ENCODE data around the gene RACK1. TPM values are rescaled to one million over a fixed set of nuclear protein-coding genes. Genes with fewer than 3 reads are reported as not detected.
A peak's percentile ranks its signal among the peaks of the same experiment; 100 is the strongest.

RACK1 gene
- total and polyA plus RNA-seq, 2 of the 13 experiments (the other 11 are each of a cell fraction or from before 2014, with no cell fraction given) = 2,514 to 6,141 TPM

DNA sequence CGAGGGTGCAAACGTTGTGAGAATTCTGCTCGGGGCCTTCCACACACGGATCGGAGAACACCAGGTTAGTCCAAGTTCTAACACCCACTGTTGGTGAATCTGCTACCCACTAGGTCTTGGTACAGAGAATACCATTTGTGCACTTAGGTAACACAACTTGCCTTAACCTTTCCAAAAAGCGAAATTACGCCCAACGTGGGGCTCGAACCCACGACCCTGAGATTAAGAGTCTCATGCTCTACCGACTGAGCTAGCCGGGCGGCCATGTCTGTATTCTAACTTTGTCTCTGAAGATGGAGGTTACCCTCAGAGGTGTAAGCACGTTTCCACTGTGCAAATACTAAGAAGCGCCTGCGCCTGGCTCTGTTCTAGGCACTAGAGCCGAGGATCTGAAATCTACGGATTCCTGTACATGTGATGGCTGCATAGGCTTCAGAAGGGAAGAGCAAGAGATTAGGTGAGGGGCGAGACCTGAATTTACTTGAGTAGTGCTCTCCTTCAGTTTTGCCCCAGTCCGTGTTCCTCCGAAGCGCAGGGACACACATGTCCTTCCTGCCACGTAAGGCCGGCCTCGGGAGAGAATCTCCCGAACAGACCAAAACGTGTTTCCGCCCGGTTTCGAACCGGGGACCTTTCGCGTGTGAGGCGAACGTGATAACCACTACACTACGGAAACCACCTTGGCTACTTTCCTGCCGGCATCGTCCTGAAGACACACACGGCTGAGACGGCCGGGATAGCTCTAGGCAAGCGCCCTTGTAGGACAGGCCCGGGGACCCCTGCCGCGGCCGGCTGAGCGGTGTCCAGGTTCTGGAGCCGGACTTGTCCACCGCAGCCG is 21.7 kb downstream of the RACK1 start (continued):
- no peak for TF ChIP-seq HMG20B (CRISPR knock-in tag; conservative IDR thresholded peaks at IDR 0.05)
- TF ChIP-seq RFX5 (IDR thresholded peaks at IDR 0.05; ENCODE audit: low read depth, low read length) = no peak
- TF ChIP-seq ZNF234 (CRISPR knock-in tag; conservative IDR thresholded peaks at IDR 0.05) = peak; percentile 83; the same call in 1 of the 2 replicates
- TF ChIP-seq EHMT2 (IDR thresholded peaks at IDR 0.05; ENCODE audit: borderline replicate concordance, low read depth, low read length) = no peak
- TF ChIP-seq FOXK1 (CRISPR knock-in tag; IDR thresholded peaks at IDR 0.05; ENCODE audit: borderline replicate concordance, low read depth) = peak; percentile 57; the same call in 1 of the 2 replicates
- no peak for TF ChIP-seq TCF12 (IDR thresholded peaks at IDR 0.05)
- TF ChIP-seq TCF12 (CRISPR knock-in tag; IDR thresholded peaks at IDR 0.05) = peak; percentile 39; the same call in 1 of the 2 replicates
- TF ChIP-seq, protein P1, sequence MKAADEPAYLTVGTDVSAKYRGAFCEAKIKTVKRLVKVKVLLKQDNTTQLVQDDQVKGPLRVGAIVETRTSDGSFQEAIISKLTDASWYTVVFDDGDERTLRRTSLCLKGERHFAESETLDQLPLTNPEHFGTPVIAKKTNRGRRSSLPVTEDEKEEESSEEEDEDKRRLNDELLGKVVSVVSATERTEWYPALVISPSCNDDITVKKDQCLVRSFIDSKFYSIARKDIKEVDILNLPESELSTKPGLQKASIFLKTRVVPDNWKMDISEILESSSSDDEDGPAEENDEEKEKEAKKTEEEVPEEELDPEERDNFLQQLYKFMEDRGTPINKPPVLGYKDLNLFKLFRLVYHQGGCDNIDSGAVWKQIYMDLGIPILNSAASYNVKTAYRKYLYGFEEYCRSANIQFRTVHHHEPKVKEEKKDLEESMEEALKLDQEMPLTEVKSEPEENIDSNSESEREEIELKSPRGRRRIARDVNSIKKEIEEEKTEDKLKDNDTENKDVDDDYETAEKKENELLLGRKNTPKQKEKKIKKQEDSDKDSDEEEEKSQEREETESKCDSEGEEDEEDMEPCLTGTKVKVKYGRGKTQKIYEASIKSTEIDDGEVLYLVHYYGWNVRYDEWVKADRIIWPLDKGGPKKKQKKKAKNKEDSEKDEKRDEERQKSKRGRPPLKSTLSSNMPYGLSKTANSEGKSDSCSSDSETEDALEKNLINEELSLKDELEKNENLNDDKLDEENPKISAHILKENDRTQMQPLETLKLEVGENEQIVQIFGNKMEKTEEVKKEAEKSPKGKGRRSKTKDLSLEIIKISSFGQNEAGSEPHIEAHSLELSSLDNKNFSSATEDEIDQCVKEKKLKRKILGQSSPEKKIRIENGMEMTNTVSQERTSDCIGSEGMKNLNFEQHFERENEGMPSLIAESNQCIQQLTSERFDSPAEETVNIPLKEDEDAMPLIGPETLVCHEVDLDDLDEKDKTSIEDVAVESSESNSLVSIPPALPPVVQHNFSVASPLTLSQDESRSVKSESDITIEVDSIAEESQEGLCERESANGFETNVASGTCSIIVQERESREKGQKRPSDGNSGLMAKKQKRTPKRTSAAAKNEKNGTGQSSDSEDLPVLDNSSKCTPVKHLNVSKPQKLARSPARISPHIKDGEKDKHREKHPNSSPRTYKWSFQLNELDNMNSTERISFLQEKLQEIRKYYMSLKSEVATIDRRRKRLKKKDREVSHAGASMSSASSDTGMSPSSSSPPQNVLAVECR (CRISPR knock-in tag; IDR thresholded peaks at IDR 0.05; ENCODE audit: borderline replicate concordance) = peak; percentile 76
- TF ChIP-seq NR3C1 (CRISPR knock-in tag; IDR thresholded peaks at IDR 0.05) = no peak
- TF ChIP-seq HMG20A (CRISPR knock-in tag; IDR thresholded peaks at IDR 0.05; ENCODE audit: borderline replicate concordance) = no peak
- no peak for TF ChIP-seq ZNF382 (CRISPR knock-in tag; IDR thresholded peaks at IDR 0.05; ENCODE audit: borderline replicate concordance)
- no peak for TF ChIP-seq MTF2 (CRISPR knock-in tag; IDR thresholded peaks at IDR 0.05; ENCODE audit: borderline replicate concordance)
- TF ChIP-seq, protein P2, sequence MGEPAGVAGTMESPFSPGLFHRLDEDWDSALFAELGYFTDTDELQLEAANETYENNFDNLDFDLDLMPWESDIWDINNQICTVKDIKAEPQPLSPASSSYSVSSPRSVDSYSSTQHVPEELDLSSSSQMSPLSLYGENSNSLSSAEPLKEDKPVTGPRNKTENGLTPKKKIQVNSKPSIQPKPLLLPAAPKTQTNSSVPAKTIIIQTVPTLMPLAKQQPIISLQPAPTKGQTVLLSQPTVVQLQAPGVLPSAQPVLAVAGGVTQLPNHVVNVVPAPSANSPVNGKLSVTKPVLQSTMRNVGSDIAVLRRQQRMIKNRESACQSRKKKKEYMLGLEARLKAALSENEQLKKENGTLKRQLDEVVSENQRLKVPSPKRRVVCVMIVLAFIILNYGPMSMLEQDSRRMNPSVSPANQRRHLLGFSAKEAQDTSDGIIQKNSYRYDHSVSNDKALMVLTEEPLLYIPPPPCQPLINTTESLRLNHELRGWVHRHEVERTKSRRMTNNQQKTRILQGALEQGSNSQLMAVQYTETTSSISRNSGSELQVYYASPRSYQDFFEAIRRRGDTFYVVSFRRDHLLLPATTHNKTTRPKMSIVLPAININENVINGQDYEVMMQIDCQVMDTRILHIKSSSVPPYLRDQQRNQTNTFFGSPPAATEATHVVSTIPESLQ (CRISPR knock-in tag; conservative IDR thresholded peaks at IDR 0.05) = no peak
- peak; percentile 47 for TF ChIP-seq DNMT3B (CRISPR knock-in tag; conservative IDR thresholded peaks at IDR 0.05)
- no peak for TF ChIP-seq SMARCE1 (IDR thresholded peaks at IDR 0.05; ENCODE audit: borderline replicate concordance)
- TF ChIP-seq ZNF124 (CRISPR knock-in tag; IDR thresholded peaks at IDR 0.05) = peak; percentile 51
- no peak; the same call in 1 of the 2 replicates for TF ChIP-seq FOXO1 (CRISPR knock-in tag; IDR thresholded peaks at IDR 0.05)
- TF ChIP-seq, protein P3, sequence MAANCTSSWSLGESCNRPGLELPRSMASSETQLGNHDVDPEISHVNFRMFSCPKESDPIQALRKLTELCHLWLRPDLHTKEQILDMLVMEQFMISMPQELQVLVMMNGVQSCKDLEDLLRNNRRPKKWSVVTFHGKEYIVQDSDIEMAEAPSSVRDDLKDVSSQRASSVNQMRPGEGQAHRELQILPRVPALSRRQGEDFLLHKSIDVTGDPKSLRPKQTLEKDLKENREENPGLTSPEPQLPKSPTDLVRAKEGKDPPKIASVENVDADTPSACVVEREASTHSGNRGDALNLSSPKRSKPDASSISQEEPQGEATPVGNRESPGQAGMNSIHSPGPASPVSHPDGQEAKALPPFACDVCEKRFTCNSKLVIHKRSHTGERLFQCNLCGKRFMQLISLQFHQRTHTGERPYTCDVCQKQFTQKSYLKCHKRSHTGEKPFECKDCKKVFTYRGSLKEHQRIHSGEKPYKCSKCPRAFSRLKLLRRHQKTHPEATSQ (CRISPR knock-in tag; IDR thresholded peaks at IDR 0.05; ENCODE audit: borderline replicate concordance) = no peak; the same call in 1 of the 2 replicates
- no peak; the same call in none of the 2 replicates for TF ChIP-seq ZNF256 (CRISPR knock-in tag; conservative IDR thresholded peaks at IDR 0.05)
- 0 out of 2 replicates have a peak, but pooled peaks have one; percentile 82 for TF ChIP-seq ZSCAN20 (CRISPR knock-in tag; IDR thresholded peaks at IDR 0.05; ENCODE audit: borderline replicate concordance)
- TF ChIP-seq, protein P4, sequence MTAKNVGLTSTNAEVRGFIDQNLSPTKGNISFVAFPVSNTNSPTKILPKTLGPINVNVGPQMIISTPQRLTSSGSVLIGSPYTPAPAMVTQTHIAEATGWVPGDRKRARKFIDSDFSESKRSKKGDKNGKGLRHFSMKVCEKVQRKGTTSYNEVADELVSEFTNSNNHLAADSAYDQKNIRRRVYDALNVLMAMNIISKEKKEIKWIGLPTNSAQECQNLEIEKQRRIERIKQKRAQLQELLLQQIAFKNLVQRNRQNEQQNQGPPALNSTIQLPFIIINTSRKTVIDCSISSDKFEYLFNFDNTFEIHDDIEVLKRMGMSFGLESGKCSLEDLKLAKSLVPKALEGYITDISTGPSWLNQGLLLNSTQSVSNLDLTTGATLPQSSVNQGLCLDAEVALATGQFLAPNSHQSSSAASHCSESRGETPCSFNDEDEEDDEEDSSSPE (CRISPR knock-in tag; IDR thresholded peaks at IDR 0.05) = no peak; the same call in 1 of the 2 replicates

Data from HepG2 (cell line).